ENCODE results near the gene SLC4A9.

The SLC4A9 gene

DNA sequence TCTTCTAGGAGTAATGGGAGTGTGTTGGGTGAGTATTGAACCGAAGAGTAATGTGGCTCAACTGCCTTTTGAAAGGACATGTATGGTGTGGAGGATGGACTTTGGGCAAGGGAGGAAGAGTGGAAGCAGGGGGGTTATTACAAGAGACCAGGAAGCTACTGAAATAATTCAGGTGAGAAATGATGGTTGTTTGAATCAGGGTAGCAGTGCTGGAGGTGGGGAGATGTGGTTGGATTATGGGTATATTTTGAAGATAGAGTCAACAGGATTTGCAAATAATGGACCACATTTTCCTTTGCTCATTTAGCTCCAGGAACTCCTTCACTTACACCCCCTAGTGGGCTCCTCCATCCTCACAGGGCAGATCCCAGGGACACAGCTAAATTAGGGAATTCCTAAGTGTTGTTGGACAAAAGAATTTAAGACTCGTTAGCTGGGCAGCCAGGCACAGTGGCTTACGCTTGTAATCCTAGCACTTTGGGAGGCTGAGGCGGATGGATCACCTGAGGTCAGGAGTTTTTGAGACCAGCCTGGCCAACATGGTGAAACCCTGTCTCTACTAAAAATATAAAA is 1.2 kb upstream of the SLC4A9 start (continued):
- TF ChIP-seq ZNF354C (tag by site-specific recombination; IDR thresholded peaks at IDR 0.05; ENCODE audit: borderline replicate concordance, low read depth): no peak
- peak; percentile 24 for TF ChIP-seq ZNF654 (tag by site-specific recombination; IDR thresholded peaks at IDR 0.05; ENCODE audit: low read depth)
- no peak for TF ChIP-seq KLF7 (tag by site-specific recombination; IDR thresholded peaks at IDR 0.05; ENCODE audit: borderline replicate concordance)
- no peak for TF ChIP-seq ZNF596 (tag by site-specific recombination; IDR thresholded peaks at IDR 0.05)
- TF ChIP-seq BCL11A (tag by site-specific recombination; IDR thresholded peaks at IDR 0.05; ENCODE audit: low read depth): no peak

DNA sequence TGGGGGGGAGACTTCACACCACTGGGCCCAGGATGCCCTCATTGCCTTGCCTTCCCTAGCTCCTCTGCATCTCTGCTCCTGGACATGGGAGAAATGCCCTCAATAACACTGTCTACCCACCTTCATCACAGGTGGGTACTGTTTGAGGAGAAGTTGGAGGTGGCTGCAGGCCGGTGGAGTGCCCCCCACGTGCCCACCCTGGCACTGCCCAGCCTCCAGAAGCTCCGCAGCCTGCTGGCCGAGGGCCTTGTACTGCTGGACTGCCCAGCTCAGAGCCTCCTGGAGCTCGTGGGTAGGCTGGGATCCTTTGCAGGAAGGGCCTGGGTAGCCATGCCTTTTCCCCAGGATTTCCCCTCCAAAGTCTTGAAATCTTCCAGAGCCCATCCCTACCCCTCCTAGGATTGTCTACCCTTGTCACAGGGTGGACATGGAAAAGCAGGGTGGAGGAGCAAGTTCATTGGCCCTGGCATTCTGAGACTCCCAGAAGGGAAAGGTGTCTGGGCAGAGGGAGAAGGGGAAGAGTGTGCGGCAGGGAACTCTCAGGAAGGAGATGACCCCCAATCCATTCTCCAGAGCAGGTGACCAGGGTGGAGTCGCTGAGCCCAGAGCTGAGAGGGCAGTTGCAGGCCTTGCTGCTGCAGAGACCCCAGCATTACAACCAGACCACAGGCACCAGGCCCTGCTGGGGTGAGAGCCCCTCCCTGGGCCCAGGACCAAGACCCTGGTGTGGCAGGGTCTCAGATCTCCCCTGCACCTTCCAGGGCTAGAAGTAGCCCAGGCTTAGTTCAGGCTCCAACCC is 886 bp downstream of the SLC4A9 start:
- H3K27ac ChIP-seq (ENCODE audit: extremely low read depth, low read depth, low read length): no peak overlapping the region
- no peaks in the 10 kb centered on the region for H3K4me1 ChIP-seq (ENCODE audit: control insufficient read depth, insufficient read depth, low read length)
- ChIA-PET POLR2A (interaction anchor here (0.9 kb wide), 1 partner anchor 14 kb away, joined by 3 read pairs; the partner anchor contains the start of gene HBEGF), CTCF (interaction anchor here (0.6 to 4.7 kb wide), 10 partner anchors 12 to 359 kb away, joined by 3 to 88 read pairs (median 4); partner anchors contain the start of gene HBEGF)
- TF ChIP-seq, protein P1, sequence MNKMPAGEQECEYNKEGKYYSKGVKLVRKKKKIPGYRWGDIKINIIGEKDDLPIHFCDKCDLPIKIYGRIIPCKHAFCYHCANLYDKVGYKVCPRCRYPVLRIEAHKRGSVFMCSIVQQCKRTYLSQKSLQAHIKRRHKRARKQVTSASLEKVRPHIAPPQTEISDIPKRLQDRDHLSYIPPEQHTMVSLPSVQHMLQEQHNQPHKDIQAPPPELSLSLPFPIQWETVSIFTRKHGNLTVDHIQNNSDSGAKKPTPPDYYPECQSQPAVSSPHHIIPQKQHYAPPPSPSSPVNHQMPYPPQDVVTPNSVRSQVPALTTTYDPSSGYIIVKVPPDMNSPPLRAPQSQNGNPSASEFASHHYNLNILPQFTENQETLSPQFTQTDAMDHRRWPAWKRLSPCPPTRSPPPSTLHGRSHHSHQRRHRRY (tag by site-specific recombination; IDR thresholded peaks at IDR 0.05): no peak
- TF ChIP-seq ZNF24 (tag by site-specific recombination; IDR thresholded peaks at IDR 0.05) (no peak), ZEB2 (tag by site-specific recombination; IDR thresholded peaks at IDR 0.05) (no peak), ZFP69B (tag by site-specific recombination; IDR thresholded peaks at IDR 0.05) (no peak), OVOL3 (tag by site-specific recombination; IDR thresholded peaks at IDR 0.05) (no peak), HOXD13 (CRISPR knock-in tag; IDR thresholded peaks at IDR 0.05; ENCODE audit: borderline replicate concordance) (no peak), ZNF266 (tag by site-specific recombination; IDR thresholded peaks at IDR 0.05; ENCODE audit: low read depth) (no peak), PRDM1 (tag by site-specific recombination; IDR thresholded peaks at IDR 0.05) (no peak), ZNF600 (tag by site-specific recombination; IDR thresholded peaks at IDR 0.05) (no peak), IKZF3 (tag by site-specific recombination; IDR thresholded peaks at IDR 0.05) (no peak), ZNF121 (tag by site-specific recombination; IDR thresholded peaks at IDR 0.05) (no peak), ZNF223 (tag by site-specific recombination; IDR thresholded peaks at IDR 0.05) (no peak), GLI4 (tag by site-specific recombination; IDR thresholded peaks at IDR 0.05) (no peak), ZNF596 (tag by site-specific recombination; IDR thresholded peaks at IDR 0.05) (no peak), ZNF157 (tag by site-specific recombination; IDR thresholded peaks at IDR 0.05) (no peak), KLF8 (tag by site-specific recombination; IDR thresholded peaks at IDR 0.05) (no peak), ZNF555 (tag by site-specific recombination; conservative IDR thresholded peaks at IDR 0.05) (no peak), SCRT1 (tag by site-specific recombination; IDR thresholded peaks at IDR 0.05; ENCODE audit: borderline replicate concordance) (no peak)
- TF ChIP-seq, protein P2, sequence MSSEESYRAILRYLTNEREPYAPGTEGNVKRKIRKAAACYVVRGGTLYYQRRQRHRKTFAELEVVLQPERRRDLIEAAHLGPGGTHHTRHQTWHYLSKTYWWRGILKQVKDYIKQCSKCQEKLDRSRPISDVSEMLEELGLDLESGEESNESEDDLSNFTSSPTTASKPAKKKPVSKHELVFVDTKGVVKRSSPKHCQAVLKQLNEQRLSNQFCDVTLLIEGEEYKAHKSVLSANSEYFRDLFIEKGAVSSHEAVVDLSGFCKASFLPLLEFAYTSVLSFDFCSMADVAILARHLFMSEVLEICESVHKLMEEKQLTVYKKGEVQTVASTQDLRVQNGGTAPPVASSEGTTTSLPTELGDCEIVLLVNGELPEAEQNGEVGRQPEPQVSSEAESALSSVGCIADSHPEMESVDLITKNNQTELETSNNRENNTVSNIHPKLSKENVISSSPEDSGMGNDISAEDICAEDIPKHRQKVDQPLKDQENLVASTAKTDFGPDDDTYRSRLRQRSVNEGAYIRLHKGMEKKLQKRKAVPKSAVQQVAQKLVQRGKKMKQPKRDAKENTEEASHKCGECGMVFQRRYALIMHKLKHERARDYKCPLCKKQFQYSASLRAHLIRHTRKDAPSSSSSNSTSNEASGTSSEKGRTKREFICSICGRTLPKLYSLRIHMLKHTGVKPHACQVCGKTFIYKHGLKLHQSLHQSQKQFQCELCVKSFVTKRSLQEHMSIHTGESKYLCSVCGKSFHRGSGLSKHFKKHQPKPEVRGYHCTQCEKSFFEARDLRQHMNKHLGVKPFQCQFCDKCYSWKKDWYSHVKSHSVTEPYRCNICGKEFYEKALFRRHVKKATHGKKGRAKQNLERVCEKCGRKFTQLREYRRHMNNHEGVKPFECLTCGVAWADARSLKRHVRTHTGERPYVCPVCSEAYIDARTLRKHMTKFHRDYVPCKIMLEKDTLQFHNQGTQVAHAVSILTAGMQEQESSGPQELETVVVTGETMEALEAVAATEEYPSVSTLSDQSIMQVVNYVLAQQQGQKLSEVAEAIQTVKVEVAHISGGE (tag by site-specific recombination; conservative IDR thresholded peaks at IDR 0.05; ENCODE audit: low read depth): no peak
- H3K4me3 ChIP-seq (ENCODE audit: low read depth, low read length): no peak overlapping the region
- H3K36me3 ChIP-seq (ENCODE audit: control insufficient read depth in 2 of 2, insufficient read depth in 1 of 2, low read length in 2 of 2): no peaks in the 10 kb centered on the region
- H3K9me3 ChIP-seq (ENCODE audit: control insufficient read depth, insufficient read depth, low read depth, low read length): no peaks in the 10 kb centered on the region
